Right cardiac atrium (tissue), 5 donors: Measurements from ENCODE around the gene RAB43. TPM values are rescaled to one million over a fixed set of nuclear protein-coding genes. Genes with fewer than 3 reads are reported as not detected.
"Not testable (repeated sequence)": the region's sequence is repeated elsewhere in the genome, so short reads cannot be mapped to it uniquely, and the experiment has no call there.

Source experiments
- ATAC-seq, 2 donors: fragments of 200-7000 bp; cut with Tn5 transposase; one replicate each; pipeline versions ENCODE4 v1.8.0 to v1.9.1; 2020; ENCODE audit warnings: moderate library complexity in 2 of 2, mild to moderate bottlenecking in 1 of 2
- DNase-seq, 3 donors: peaks; one replicate each; pipeline ENCODE4 v3.0.0-alpha.2; 2020
- H3K27ac ChIP-seq: one replicate; pipeline ENCODE4 v1.5.1; 2013; ENCODE audit warnings: mild to moderate bottlenecking, low read length, control low read depth, moderate library complexity
- H3K27me3 ChIP-seq: one replicate; pipeline ENCODE4 v1.6.1; 2013; ENCODE audit not compliant: control insufficient read depth, insufficient read depth
- H3K4me1 ChIP-seq: one replicate; pipeline ENCODE4 v1.6.1; 2013; ENCODE audit warnings: low read length; ENCODE audit not compliant: control insufficient read depth, insufficient read depth
- H3K4me3 ChIP-seq: one replicate; pipeline ENCODE4 v1.5.1; 2013; ENCODE audit warnings: low read length, control low read depth
- H3K9me3 ChIP-seq: one replicate; pipeline ENCODE4 v1.6.1; 2013; ENCODE audit warnings: low read length; ENCODE audit not compliant: control insufficient read depth
- WGBS: extraction: QIAGEN DNeasy Blood & Tissue Kit; methylation state at CpG from one replicate; pipeline ENCODE4 v1.1.7; 2013; 5-methylcytosine and 5-hydroxymethylcytosine counted together
- intact Hi-C, 4 donors: fragments of 100-400 bp; cut with DNase I; formaldehyde crosslinking; loops; one replicate each; pipeline versions ENCODE4 v1.11.0 to v1.14.0; 2022 to 2023
- polyA plus RNA-seq: library from polyadenylated mRNA; stranded (reverse); fragments of 200-250 nt; gene quantifications from one replicate; pipeline ENCODE4 v1.2.3, GENCODE V29; 2013
- total RNA-seq, 4 donors: library from RNA; stranded (reverse); fragmentation: NEBNext Ultra II Directional; extraction: Animal tissue kit (Norgen Biotek cat#: 25700); gene quantifications; one replicate each; pipeline ENCODE4 v1.2.1, GENCODE V29; 2021
- donor health status: healthy with polysubstance abuse.
- donor health status: DM: no; HTN: yes; CAD: no.
- donor health status: DM: no; HTN: no; CAD: no.
- donor health status: DM: no; HTN: yes; CAD: no; lungs with severe emphysema.
- donor health status: DM: yes; HTN: yes; CAD: no.

Gene RAB43
- total and polyA plus RNA-seq, 5 donors, result 4.7 to 8.7 (median 6.6) TPM

DNA sequence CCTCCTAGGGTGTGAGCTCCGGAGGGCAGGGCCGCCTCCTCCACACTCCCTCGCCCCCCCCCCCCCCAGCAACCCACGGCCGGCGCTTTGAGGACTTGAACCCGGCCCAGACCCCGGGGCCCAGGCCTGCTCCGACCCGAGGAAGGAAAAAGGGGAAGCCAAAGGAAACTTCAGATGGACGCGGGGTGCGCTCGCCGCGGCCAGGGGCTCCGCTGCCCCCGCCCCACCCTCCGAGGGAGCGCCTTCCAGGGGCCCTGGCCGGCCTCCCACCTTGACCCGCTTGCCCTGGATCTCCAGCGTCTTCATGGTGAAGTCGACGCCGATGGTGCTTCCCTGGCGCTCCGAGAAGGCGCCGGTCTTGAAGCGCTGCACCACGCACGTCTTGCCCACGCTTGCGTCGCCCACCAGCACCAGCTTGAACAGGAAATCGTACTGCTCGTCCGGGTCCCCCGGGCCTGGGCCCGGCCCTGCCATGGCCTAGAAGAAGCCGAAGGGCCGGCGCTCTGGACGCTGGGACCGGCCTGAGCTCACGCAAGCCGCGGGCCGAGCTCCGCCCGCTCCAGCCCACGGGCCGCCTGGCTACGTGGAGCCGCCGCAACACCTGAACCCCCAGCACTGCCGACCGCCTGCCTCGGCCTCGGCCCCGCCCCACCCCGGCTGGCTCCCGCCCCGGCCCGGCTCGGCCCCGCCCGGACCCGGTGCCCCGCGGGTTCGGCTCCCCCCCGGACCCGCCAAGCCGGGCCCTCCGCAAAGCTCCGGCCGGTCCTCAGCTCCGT, 400 bp downstream of the RAB43 start:
- no peaks in the 10 kb centered on the region for H3K27me3 ChIP-seq
- H3K27ac ChIP-seq, result peak overlapping the region; percentile 74
- peaks cover 10% of the 10 kb centered on the region for H3K4me1 ChIP-seq
- H3K4me3 ChIP-seq, result peak overlapping the region; percentile 74
- DNase-seq (peak in 2 of 3 donors; percentile 73 to 76), ATAC-seq (peak; percentile 1 to 23)
- intact Hi-C loops, result no loop called here
- under 1% methylated on average over 80 of the region's 80 CpGs for WGBS
- H3K9me3 ChIP-seq, result no peaks in the 10 kb centered on the region

DNA sequence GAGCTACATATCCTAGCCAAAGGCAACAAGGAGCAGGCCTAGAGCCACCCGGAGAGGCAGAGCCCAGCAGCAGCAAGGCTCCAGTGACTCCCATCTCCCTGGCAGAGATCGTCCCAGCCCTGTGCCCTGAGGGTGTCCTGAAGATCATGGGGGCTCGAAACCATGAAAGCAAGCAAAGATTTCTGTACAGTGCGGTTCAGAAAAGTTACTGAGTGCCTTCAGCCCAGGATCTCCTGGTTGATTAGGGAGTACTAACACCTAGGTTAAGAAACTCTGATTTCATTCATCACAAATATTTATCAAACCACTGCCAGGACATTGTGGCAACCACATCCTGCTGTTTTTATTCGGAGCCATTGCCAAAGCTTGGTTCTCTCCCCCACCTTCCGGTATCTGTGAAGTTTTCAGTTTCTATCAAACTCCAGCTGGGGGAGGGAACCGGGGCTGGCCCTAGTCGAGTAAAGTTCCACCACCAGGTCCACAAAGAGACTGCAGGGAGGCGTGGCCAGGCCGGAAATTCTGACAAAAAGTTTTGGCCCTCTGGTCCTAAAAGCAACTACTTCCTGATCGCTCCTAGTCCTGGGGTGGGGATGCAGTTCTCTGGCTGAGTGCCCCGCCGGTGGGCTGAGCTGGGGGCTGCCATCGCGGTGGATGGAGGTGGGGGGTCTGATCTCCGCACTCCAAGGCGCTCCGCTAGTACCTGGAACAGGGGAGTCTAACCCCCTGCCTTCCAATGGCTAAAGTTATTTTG, 1.2 kb downstream of the RAB43 start:
- 2% methylated on average over 18 of the region's 18 CpGs for WGBS
- Histone ChIP-seq H3K4me3 (peak overlapping the region; percentile 74), H3K9me3 (no peaks in the 10 kb centered on the region), H3K27ac (peak overlapping the region; percentile 74), H3K27me3 (no peaks in the 10 kb centered on the region), H3K4me1 (peaks cover 10% of the 10 kb centered on the region)
- ATAC-seq (peak; percentile 66 to 76), DNase-seq (peak; percentile 89 to 94 (median 94))
- intact Hi-C loops, result no loop called here

DNA sequence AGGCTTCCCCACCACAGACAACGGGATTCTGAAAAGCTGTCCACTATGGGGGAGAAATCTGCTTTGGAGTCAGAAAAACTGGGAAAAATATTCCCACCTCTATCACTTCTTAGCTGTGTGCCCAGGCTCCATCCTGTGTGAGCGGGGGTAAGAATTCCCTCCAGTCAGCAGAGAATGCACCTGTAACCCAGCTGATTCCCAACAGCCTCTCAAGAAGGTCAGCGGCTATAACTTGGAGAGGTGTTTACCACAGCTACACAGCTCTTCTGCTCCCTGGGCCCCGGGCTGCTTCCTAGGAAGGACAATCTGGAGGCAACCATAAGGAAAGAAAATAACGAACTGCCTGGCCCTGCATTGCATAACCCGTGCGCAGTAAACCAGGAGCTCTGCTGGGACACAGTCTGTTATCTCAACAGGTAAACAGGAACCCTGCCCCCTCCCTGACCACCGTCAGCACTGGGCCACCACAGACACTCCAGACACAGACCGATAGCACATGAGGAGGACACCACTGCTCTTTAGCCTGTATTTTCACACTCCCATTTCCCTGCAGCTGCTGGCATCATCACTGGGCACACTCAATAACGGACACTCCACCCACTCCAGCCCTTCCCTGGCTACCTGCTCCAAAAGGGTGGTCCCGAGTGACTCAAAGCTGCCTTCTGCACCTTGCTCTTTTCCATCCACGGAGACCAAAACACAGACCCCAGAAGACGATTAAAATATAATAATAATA, 2.1 kb downstream of the RAB43 start:
- WGBS, result 30% methylated on average over 13 of the region's 13 CpGs
- intact Hi-C loops, result no loop called here
- peaks cover 10% of the 10 kb centered on the region for H3K4me1 ChIP-seq

DNA sequence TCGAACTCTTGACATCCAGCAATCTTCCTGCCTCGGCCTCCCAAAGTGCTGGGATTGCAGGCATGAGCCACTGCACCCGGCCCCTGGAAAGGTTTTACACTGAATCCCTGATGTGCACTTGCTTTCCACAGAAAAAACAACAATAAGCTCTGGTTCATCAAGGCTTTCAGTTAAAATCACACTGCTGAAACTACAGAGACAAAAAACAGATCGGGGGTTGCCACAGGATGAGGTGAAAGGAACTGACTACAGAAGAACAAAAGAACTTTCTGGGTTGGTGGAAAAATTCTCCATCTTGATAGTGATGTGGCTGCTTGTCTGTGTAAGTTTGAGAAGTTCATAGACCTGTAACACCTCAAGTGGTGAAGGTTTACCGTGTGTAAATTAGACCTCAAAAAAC, 2.9 kb downstream of the RAB43 start:
- 75% methylated on average over 5 of the region's 5 CpGs for WGBS
- Histone ChIP-seq H3K27me3 (no peaks in the 10 kb centered on the region), H3K4me1 (peaks cover 10% of the 10 kb centered on the region), H3K27ac (no peak overlapping the region), H3K4me3 (no peak overlapping the region), H3K9me3 (no peaks in the 10 kb centered on the region)
- ATAC-seq (no peak), DNase-seq (no peak)
- intact Hi-C loops, result no loop called here

More for the DNA sequence above, 2.1 kb downstream of the RAB43 start:
- Histone ChIP-seq H3K9me3 (no peaks in the 10 kb centered on the region), H3K4me3 (peak overlapping the region; percentile 74), H3K27ac (peak overlapping the region; percentile 14), H3K27me3 (no peaks in the 10 kb centered on the region)
- ATAC-seq (no peak), DNase-seq (no peak)

DNA sequence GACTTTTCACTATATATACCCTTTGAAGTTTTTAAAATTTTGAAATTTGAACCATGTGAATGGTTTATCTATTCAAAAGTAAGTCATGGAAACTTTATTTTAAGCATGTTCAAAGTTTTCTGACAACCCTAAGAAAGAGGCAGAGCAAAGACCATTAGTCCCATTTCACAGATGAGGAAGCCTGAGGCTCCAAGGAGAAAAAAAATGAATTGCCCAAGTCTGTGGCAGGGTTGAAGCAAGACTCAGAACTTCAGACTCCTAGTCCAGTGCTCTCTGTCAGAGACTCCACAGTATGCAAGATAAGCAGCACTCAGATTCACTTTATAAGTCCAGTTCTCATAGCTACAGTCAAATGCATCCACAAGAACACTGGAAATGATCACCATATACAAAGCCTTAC, 4.5 kb downstream of the RAB43 start:
- Histone ChIP-seq H3K4me3 (no peak overlapping the region), H3K9me3 (no peaks in the 10 kb centered on the region), H3K27me3 (no peaks in the 10 kb centered on the region), H3K27ac (no peak overlapping the region), H3K4me1 (peaks cover 10% of the 10 kb centered on the region)
- intact Hi-C loops, result no loop called here
- DNase-seq (no peak), ATAC-seq (no peak)

DNA sequence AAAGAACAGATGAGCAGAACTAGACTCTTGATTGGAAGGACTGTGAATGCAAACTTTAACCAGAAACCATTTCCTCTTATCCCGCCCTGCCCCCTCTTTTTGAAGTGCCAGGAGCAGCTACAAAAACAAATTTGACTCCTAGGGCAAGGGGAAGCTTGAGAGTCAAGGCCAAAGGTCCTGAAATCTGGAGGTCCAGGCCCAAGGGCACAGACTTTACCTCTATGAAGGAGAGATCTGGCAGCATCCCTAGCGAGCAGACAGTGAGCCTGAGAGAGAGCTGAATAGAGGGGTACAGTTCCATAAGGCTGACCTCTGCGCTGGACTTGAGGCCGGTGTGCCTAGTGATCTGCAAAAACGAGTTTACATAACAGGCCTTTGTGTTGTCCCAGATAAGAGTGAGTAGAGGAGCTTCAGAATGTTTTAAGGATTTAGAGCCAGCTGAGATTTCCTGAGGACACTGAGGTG, 5.1 kb downstream of the RAB43 start:
- intact Hi-C loops, result no loop called here
- peak overlapping the region; percentile 15 for H3K27ac ChIP-seq
- no peaks in the 10 kb centered on the region for H3K27me3 ChIP-seq
- ATAC-seq (no peak), DNase-seq (no peak)
- 33% methylated on average over 5 of the region's 5 CpGs for WGBS
- peaks cover 10% of the 10 kb centered on the region for H3K4me1 ChIP-seq
- no peaks in the 10 kb centered on the region for H3K9me3 ChIP-seq
- no peak overlapping the region for H3K4me3 ChIP-seq

DNA sequence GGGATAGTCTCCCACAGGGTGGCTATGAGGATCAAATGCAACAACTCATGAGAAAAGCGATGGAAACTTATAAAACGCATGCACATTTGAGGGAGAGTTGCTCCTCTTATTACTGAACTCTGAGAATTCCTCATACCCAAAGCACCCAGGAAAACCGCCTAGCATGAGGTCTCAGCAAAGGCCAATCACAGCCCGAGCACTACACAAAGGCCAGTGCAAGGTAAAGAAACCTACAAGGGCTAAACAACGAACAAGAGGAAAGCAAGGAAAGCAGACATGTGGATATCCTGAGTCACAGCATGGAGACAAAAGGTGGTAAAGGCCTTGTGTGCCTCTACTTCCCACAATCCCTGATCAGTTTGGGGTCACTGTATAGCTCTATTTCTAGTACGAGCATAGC, 7.1 kb downstream of the RAB43 start:
- H3K4me1 ChIP-seq, result peaks cover 6% of the 10 kb centered on the region
- 91% methylated on average over 6 of the region's 6 CpGs for WGBS
- ATAC-seq, result no peak
- no peak overlapping the region for H3K27ac ChIP-seq
- DNase-seq, result no peak
- no peak overlapping the region for H3K4me3 ChIP-seq
- no peaks in the 10 kb centered on the region for H3K9me3 ChIP-seq
- intact Hi-C loops, result no loop called here
- H3K27me3 ChIP-seq, result no peaks in the 10 kb centered on the region

DNA sequence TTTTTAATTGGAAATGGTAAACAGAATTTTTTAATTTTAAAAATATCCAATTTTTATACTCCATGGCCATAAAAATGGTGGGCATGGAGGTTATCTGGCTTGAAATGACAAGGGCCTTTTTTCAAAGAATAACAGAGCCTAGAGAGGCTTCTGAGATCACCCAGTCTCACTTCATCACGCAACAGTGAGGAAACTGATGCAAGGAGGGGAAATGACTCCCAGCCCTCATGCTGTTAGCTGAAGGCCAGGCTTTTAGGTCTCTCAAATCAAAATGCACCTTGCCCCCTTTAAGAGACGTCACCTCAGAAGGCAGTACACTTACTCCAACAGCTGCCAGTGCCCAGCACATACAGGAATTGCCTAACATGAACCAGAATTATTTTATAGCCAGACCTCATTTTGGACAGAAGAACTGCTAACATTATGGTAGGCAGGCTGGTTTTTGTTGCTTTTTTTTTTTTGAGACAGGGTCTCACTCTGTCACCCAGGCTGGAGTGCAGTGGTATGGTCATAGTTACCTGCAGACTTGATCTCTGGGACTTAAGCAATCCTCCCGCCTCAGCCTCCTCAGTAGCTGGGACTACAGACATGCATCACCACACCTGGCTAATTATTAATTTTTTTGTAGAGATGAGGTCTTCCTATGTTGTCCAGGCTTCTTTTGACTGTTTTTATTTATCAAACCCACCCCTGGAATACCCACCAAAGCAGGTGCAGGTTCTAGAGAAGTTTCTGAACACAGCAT, 9.1 kb downstream of the RAB43 start:
- no peaks in the 10 kb centered on the region for H3K9me3 ChIP-seq
- intact Hi-C loops, result no loop called here
- ATAC-seq (no peak), DNase-seq (no peak)
- no peaks in the 10 kb centered on the region for H3K4me1 ChIP-seq
- no peak overlapping the region for H3K4me3 ChIP-seq
- H3K27ac ChIP-seq, result no peak overlapping the region
- no peaks in the 10 kb centered on the region for H3K27me3 ChIP-seq
- WGBS, result 84% methylated on average over 3 of the region's 3 CpGs

DNA sequence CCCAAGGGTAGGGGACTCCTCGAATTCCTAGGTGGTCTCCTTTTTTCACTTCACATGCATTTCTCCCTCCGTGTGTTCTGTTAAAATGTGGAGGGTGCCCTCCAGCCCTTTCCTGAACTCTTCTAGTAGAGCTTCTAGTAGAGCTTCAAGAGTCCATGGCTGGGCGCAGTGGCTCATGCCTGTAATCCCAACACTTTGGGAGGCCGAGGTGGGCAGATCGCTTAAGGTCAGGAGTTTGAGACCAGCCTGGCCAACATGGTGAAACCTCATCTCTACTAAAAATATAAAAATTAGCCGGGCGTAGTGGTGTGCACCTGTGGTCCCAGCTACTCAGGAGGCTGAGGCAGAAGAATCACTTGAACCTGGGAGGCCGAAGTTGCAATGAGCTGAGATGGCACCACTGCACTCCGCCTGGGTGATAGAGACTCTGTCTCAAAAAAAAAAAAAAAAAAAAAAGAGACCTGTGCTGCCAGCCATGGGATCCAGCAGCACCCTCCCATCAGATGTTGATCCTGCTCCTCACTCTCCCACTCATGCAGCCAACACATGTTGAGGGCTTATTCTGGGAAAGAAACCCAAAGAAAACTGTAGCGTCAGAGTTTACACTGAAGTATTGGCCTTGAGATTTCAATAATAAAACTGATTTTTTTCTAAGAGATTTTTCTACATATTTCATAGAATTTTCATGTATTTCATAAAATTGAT, 10.4 kb downstream of the RAB43 start:
- H3K4me3 ChIP-seq, ATAC-seq, intact Hi-C loops, H3K9me3 ChIP-seq, H3K4me1 ChIP-seq, H3K27ac ChIP-seq, DNase-seq, H3K27me3 ChIP-seq: not testable (repeated sequence)
- 96% methylated on average over 10 of the region's 10 CpGs for WGBS

DNA sequence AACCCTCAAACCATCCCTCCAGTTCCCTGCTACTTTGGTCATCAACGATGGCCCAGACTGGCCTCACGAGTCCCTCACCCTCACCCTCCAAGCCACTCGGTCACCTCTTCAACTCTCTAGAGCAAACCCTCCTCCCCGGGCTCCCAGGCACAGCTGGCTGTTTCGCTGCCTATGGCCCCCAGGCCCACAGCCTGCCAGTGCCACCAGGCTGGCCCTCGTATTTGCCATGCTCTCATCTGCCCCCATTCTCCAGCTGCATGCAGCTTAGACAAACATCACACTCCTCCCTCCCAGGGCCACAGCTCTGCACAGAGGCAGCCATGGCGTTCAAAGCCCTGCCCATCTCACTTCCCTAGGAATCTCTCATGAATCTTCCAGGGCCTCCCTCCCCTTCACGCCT, 13.8 kb downstream of the RAB43 start:
- DNase-seq, result no peak
- H3K4me3 ChIP-seq, result no peak overlapping the region
- H3K9me3 ChIP-seq, result no peaks in the 10 kb centered on the region
- H3K27me3 ChIP-seq, result no peaks in the 10 kb centered on the region
- WGBS, result 88% methylated on average over 8 of the region's 8 CpGs
- H3K4me1 ChIP-seq, result peaks cover 11% of the 10 kb centered on the region
- ATAC-seq, result no peak
- no peak overlapping the region for H3K27ac ChIP-seq
- intact Hi-C loops, result no loop called here
